Fibroblast of skin of left biceps (primary cell): ENCODE data around the gene MDK.
"Not testable (repeated sequence)": the region's sequence is repeated elsewhere in the genome, so short reads cannot be mapped to it uniquely, and the experiment has no call there.

Experiments used
- DNase-seq, 2 experiments: peaks; one replicate each; pipeline ENCODE4 v3.0.0-alpha.2; 2013; ENCODE audit warnings: low read depth in 2 of 2

MDK gene

GRCh38 chr11:46367244-46367915, 14.1 kb upstream of the MDK start:
- no peak for DNase-seq

GRCh38 chr11:46367916-46368267, 13.6 kb upstream of the MDK start:
- DNase-seq, result no peak

GRCh38 chr11:46369458-46370152, 11.9 kb upstream of the MDK start:
- no peak for DNase-seq

- DNase-seq, result no peak
Measured at GRCh38 chr11:46370253-46370652, 11.2 kb upstream of the MDK start.

GRCh38 chr11:46371262-46371661, 10.2 kb upstream of the MDK start:
- DNase-seq, result not testable (repeated sequence)

- DNase-seq, result no peak
Measured at GRCh38 chr11:46372086-46372485, 9.4 kb upstream of the MDK start.

- DNase-seq, result not testable (repeated sequence)
Measured at GRCh38 chr11:46372501-46372900, 9.0 kb upstream of the MDK start.

- DNase-seq, result no peak
Measured at GRCh38 chr11:46373787-46374740, 7.4 kb upstream of the MDK start.

GRCh38 chr11:46374815-46375214, 6.7 kb upstream of the MDK start:
- no peak for DNase-seq

- no peak for DNase-seq
Measured at GRCh38 chr11:46375392-46376101, 5.9 kb upstream of the MDK start.

GRCh38 chr11:46376258-46377050, 5.0 kb upstream of the MDK start:
- DNase-seq, result no peak

GRCh38 chr11:46377290-46377689, 4.2 kb upstream of the MDK start:
- DNase-seq, result no peak

- no peak for DNase-seq
Measured at GRCh38 chr11:46377831-46378230, 3.6 kb upstream of the MDK start.

GRCh38 chr11:46378296-46378695, 3.2 kb upstream of the MDK start:
- DNase-seq, result no peak

- DNase-seq, result no peak
Measured at GRCh38 chr11:46378811-46379481, 2.5 kb upstream of the MDK start.

- DNase-seq, result not testable (repeated sequence)
Measured at GRCh38 chr11:46379482-46380293, 1.8 kb upstream of the MDK start.

GRCh38 chr11:46380340-46381047, 975 bp upstream of the MDK start:
- DNase-seq, result no peak

- no peak for DNase-seq
Measured at GRCh38 chr11:46381819-46382645, 563 bp downstream of the MDK start.
